Fibroblast of skin of right quadriceps (primary cell): Measurements from ENCODE around the gene KLHL35.
"Not testable (repeated sequence)": the region's sequence is repeated elsewhere in the genome, so short reads cannot be mapped to it uniquely, and the experiment has no call there.

ENCODE experiments used
- DNase-seq: peaks from one replicate; pipeline ENCODE4 v3.0.0-alpha.2; 2013

Gene KLHL35

GRCh38 chr11:75422248-75423231 is 10.5 kb downstream of the KLHL35 start:
- DNase-seq: no peak

- no peak for DNase-seq
Measured at GRCh38 chr11:75421902-75422247, 11.1 kb downstream of the KLHL35 start.

GRCh38 chr11:75421035-75421602 is 11.9 kb downstream of the KLHL35 start:
- DNase-seq: no peak

- no peak for DNase-seq
Measured at GRCh38 chr11:75420224-75421034, 12.6 kb downstream of the KLHL35 start.

- no peak for DNase-seq
Measured at GRCh38 chr11:75413864-75414263, 19.1 kb downstream of the KLHL35 start.

- not testable (repeated sequence) for DNase-seq
Measured at GRCh38 chr11:75413146-75413545, 19.9 kb downstream of the KLHL35 start.

GRCh38 chr11:75409971-75410370 is 23.0 kb downstream of the KLHL35 start:
- DNase-seq: not testable (repeated sequence)

- DNase-seq: no peak
Measured at GRCh38 chr11:75408957-75409219, 24.1 kb downstream of the KLHL35 start.

- DNase-seq: peak; percentile 18
Measured at GRCh38 chr11:75406338-75406777, 26.6 kb downstream of the KLHL35 start.

- no peak for DNase-seq
Measured at GRCh38 chr11:75403983-75404658, 28.9 kb downstream of the KLHL35 start.

- no peak for DNase-seq
Measured at GRCh38 chr11:75403037-75403436, 30.0 kb downstream of the KLHL35 start.

GRCh38 chr11:75402002-75402773 is 30.8 kb downstream of the KLHL35 start:
- DNase-seq: no peak

- DNase-seq: no peak
Measured at GRCh38 chr11:75400146-75400865, 32.7 kb downstream of the KLHL35 start.

GRCh38 chr11:75399344-75400145 is 33.5 kb downstream of the KLHL35 start, which contains the start of gene RPS3:
RPS3 (plus strand) TSS chr11:75399518; CDS start chr11:75399548, 30 bp downstream.
- DNase-seq: peak; percentile 91

GRCh38 chr11:75398906-75399305 is 34.1 kb downstream of the KLHL35 start:
- no peak for DNase-seq

- DNase-seq: no peak
Measured at GRCh38 chr11:75394085-75394840, 38.7 kb downstream of the KLHL35 start.

- no peak for DNase-seq
Measured at GRCh38 chr11:75389925-75390324, 43.1 kb downstream of the KLHL35 start.

- DNase-seq: no peak
Measured at GRCh38 chr11:75389276-75389605, 43.8 kb downstream of the KLHL35 start.

GRCh38 chr11:75388386-75389275 is 44.4 kb downstream of the KLHL35 start:
- peak; percentile 77 for DNase-seq
